Activated naive CD8-positive, alpha-beta T cell treated with anti-CD3 and anti-CD28 coated beads for 36 hours (primary cell): ENCODE results near the gene SLX4IP. TPM values are rescaled to one million over a fixed set of nuclear protein-coding genes. Genes with fewer than 3 reads are reported as not detected.
"Not testable (repeated sequence)": the region's sequence is repeated elsewhere in the genome, so short reads cannot be mapped to it uniquely, and the experiment has no call there.

Experiments
- DNase-seq: peaks from one replicate; pipeline ENCODE4 v3.0.0; 2021
- H3K27ac Mint-ChIP-seq: one replicate; pipeline ENCODE4 v1.8.0; 2022; ENCODE audit warnings: mild to moderate bottlenecking, moderate library complexity, mixed read lengths
- H3K27me3 Mint-ChIP-seq: one replicate; pipeline ENCODE4 v1.8.0; 2022; ENCODE audit warnings: mild to moderate bottlenecking, mixed read lengths
- H3K36me3 Mint-ChIP-seq: one replicate; pipeline ENCODE4 v1.8.0; 2021; ENCODE audit warnings: mild to moderate bottlenecking, mixed read lengths
- H3K4me1 Mint-ChIP-seq: one replicate; pipeline ENCODE4 v1.8.0; 2021; ENCODE audit warnings: mixed read lengths
- H3K4me3 Mint-ChIP-seq: one replicate; pipeline ENCODE4 v1.8.0; 2022; ENCODE audit warnings: mild to moderate bottlenecking, moderate library complexity, mixed read lengths
- H3K9me3 Mint-ChIP-seq: one replicate; pipeline ENCODE4 v1.8.0; 2022; ENCODE audit warnings: mixed read lengths
- total RNA-seq, 2 experiments: library from RNA; stranded (reverse); gene quantifications; one replicate each; pipeline ENCODE4 v1.2.3, GENCODE V29; 2021

The SLX4IP gene
- total RNA-seq, 2 experiments from 2014 or later = 7.4 to 7.9 TPM

GRCh38 chr20:10415013-10415650, 20.0 kb upstream of the SLX4IP start:
- DNase-seq = no peak
- peaks cover 15% of the 10 kb centered on the region for H3K4me1 Mint-ChIP-seq
- H3K36me3 Mint-ChIP-seq = peaks cover 9% of the 10 kb centered on the region
- no peaks in the 10 kb centered on the region for H3K27me3 Mint-ChIP-seq
- no peaks in the 10 kb centered on the region for H3K9me3 Mint-ChIP-seq
- H3K27ac Mint-ChIP-seq = no peak overlapping the region
- no peak overlapping the region for H3K4me3 Mint-ChIP-seq

DNA sequence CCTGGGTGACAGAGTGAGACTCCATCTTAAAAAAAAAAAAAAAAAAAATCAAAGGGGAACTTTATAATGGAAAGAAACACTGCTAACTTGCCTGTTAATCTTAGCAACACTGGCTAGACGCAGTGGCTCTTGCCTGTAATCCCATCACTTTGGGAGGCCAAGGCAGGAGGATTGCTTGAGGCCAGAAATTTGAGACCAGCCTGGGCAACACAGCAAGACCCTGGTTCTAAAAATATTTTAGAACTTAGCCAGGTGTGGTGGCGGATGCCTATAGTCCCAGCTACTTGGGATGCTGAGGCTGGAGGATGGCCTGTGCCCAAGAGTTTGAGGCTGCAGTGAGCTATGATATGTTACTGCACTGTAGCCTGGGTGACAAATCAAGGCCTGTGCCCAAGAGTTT, 17.9 kb upstream of the SLX4IP start:
- not testable (repeated sequence) for H3K27ac Mint-ChIP-seq, H3K27me3 Mint-ChIP-seq, H3K36me3 Mint-ChIP-seq, DNase-seq, H3K4me3 Mint-ChIP-seq, H3K9me3 Mint-ChIP-seq
- peaks cover 19% of the 10 kb centered on the region for H3K4me1 Mint-ChIP-seq

DNA sequence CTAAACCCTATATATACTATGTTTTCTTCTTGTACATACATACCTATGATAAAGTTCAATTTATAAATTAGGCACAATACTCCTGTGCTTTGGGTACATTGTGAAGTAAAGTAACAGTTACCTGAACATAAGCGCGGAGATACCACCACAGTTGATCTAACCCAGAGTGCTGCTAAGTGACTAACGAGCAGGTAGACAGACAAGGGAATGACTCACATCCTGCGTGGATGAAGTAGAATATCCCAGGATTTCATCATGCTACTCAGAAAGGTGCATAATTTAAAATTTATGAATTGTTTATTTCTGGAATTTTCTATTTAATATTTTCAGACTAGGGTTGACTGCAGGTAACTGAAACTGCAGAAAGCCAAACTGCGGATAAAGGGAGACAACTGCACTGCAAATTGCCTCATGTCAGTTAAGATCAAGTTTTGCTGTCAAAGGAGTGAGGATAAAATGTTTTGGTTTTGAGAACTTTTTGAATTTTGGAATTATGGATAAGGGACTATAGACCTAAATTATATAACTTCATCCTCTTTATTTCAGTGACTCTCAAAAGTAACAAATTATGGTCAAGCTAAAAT, 15.5 kb upstream of the SLX4IP start:
- H3K27me3 Mint-ChIP-seq = no peaks in the 10 kb centered on the region
- no peaks in the 10 kb centered on the region for H3K9me3 Mint-ChIP-seq
- H3K27ac Mint-ChIP-seq = no peak overlapping the region
- peaks cover 19% of the 10 kb centered on the region for H3K4me1 Mint-ChIP-seq
- DNase-seq = no peak
- H3K4me3 Mint-ChIP-seq = no peak overlapping the region
- H3K36me3 Mint-ChIP-seq = peaks cover 16% of the 10 kb centered on the region

DNA sequence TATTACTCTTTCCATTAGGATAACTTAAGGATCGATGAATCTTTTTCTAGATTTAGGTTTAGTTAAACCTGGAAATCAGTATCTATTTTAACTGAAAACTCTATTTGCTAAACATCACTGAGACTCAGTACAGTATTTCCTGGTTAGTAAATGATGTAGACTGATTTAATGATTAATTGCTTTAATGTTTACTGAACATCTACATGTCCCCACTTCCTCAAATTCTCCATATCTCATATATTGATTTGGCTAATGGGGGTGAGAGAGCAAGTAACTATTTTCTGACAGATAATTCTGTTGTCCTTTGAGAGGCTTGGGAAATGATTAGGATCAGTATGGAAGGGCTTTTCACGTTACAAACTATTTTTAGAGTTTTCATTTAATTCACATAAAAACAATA, 11.4 kb upstream of the SLX4IP start:
- DNase-seq = no peak
- Mint-ChIP-seq H3K27ac (no peak overlapping the region), H3K4me1 (peaks cover 19% of the 10 kb centered on the region), H3K4me3 (no peak overlapping the region), H3K9me3 (no peaks in the 10 kb centered on the region), H3K36me3 (peaks cover 7% of the 10 kb centered on the region), H3K27me3 (no peaks in the 10 kb centered on the region)

DNA sequence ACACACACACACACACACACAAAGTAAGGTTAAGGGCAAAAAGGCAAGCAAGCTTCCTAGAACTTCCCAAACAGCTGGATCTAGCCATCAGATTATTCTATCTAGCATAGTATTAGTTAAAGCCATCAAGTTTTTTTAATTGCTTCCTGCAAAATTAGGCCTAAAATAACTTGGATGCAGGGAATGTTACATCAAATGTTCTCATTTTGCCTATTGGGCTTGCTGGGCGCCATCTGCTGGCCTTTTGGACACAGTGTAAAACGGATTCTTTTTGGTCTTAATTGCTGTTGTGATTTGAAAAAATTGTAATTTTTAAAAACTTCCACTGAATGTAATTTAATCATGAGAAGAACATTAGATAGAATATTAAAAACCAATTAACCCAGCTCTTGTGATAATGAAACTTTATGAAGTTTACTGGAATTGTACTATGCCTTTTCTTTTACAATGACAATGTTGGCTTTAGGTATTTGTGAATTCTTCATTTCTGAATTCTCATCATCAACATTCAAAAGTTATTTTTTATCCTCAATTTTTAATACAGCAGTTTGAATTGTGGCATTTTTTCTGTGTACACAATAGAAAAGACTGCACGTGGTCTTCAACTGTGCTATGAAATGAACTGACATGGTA, 7.9 kb upstream of the SLX4IP start:
- H3K9me3 Mint-ChIP-seq = no peaks in the 10 kb centered on the region
- no peak overlapping the region for H3K27ac Mint-ChIP-seq
- H3K27me3 Mint-ChIP-seq = no peaks in the 10 kb centered on the region
- peaks cover 39% of the 10 kb centered on the region for H3K4me1 Mint-ChIP-seq
- H3K36me3 Mint-ChIP-seq = peaks cover 16% of the 10 kb centered on the region
- peak; percentile 8 for DNase-seq
- H3K4me3 Mint-ChIP-seq = no peak overlapping the region

DNA sequence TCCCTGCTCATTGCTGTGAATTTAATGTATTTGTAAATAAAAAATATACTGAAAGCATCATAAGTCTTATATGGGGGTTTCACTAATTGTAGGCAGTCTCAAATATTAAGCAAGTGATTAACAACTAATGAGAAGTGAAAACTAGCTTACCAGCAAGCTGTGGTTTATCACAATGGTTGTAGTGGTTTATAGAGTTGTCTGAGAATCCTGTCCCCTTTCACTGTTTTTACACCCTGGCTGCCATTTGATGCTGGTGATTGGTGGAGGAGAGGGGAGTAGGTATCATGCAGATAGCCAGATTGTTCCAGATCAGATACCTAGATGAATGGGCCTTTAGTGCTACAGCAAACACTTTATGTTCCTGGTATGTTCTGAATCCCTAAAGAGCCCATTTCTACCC, 7.1 kb upstream of the SLX4IP start:
- no peaks in the 10 kb centered on the region for H3K9me3 Mint-ChIP-seq
- no peaks in the 10 kb centered on the region for H3K27me3 Mint-ChIP-seq
- peaks cover 14% of the 10 kb centered on the region for H3K36me3 Mint-ChIP-seq
- H3K27ac Mint-ChIP-seq = no peak overlapping the region
- no peak for DNase-seq
- H3K4me1 Mint-ChIP-seq = peaks cover 40% of the 10 kb centered on the region
- H3K4me3 Mint-ChIP-seq = no peak overlapping the region

- no peak overlapping the region for H3K4me3 Mint-ChIP-seq
- no peaks in the 10 kb centered on the region for H3K27me3 Mint-ChIP-seq
- H3K36me3 Mint-ChIP-seq = peaks cover 16% of the 10 kb centered on the region
- no peak for DNase-seq
- H3K9me3 Mint-ChIP-seq = no peaks in the 10 kb centered on the region
- no peak overlapping the region for H3K27ac Mint-ChIP-seq
- H3K4me1 Mint-ChIP-seq = peaks cover 44% of the 10 kb centered on the region
Measured at GRCh38 chr20:10429443-10429981, 5.6 kb upstream of the SLX4IP start.

- Mint-ChIP-seq H3K4me1 (peaks cover 44% of the 10 kb centered on the region), H3K4me3 (no peak overlapping the region), H3K27ac (no peak overlapping the region), H3K9me3 (no peaks in the 10 kb centered on the region), H3K36me3 (peaks cover 16% of the 10 kb centered on the region), H3K27me3 (no peaks in the 10 kb centered on the region)
- DNase-seq = no peak
Measured at GRCh38 chr20:10430000-10430466, 5.1 kb upstream of the SLX4IP start.

GRCh38 chr20:10430704-10431103, 4.4 kb upstream of the SLX4IP start:
- Mint-ChIP-seq H3K9me3 (no peaks in the 10 kb centered on the region), H3K36me3 (peaks cover 16% of the 10 kb centered on the region), H3K4me1 (peaks cover 44% of the 10 kb centered on the region), H3K27me3 (no peaks in the 10 kb centered on the region), H3K4me3 (no peak overlapping the region), H3K27ac (no peak overlapping the region)
- no peak for DNase-seq

DNA sequence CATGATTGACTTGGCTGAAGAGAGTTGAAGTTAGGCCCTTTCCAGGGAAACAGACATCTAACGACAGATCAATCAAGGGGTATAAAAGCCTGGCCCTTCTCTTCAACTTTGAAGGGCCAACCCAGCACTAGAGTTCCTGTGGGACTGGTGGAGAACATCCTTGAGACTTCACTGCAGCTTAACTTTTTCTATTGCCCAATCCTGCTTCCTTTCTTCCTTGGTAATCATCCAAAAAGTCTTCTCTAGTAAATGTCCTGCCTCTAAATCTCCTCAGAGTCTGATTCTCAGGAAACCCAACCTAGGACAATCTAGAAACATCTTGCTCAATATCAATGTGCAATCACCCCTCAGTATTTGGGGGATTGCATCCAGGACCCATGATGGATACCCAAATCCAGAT, 3.0 kb upstream of the SLX4IP start:
- DNase-seq = no peak
- H3K4me3 Mint-ChIP-seq = no peak overlapping the region
- H3K36me3 Mint-ChIP-seq = peaks cover 16% of the 10 kb centered on the region
- no peaks in the 10 kb centered on the region for H3K9me3 Mint-ChIP-seq
- H3K27me3 Mint-ChIP-seq = no peaks in the 10 kb centered on the region
- peaks cover 41% of the 10 kb centered on the region for H3K4me1 Mint-ChIP-seq
- H3K27ac Mint-ChIP-seq = no peak overlapping the region

DNA sequence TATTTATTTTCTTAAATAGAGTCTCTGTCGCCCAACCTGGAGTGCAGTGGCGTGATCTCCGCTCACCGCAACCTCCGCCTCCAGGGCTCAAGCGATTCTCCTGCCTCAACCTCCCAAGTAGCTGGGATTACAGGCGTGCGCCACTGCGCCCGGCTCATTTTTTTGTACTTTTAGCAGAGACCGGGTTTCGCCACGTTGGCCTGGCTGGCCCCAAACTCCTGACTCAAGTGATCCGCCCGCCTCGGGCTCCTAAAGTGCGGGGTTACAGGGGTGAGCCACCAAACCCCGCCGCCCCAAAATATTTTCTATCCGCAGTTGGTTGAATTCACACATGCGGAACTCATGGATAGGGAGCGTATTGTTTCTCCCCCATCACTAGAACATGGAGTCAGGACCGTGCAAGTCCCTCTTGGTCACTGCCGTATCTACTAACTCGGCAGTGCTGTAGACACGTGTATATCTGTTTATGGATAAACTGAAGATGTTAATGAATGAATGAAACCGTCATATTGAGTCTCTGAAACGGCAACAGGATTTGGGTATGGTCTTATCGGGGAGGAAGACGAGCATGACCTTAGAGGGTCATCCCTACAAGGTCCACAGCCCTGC, 2.0 kb upstream of the SLX4IP start:
- Mint-ChIP-seq H3K27ac (peak overlapping the region; percentile 97), H3K9me3 (no peaks in the 10 kb centered on the region), H3K27me3 (no peaks in the 10 kb centered on the region), H3K36me3 (peaks cover 16% of the 10 kb centered on the region), H3K4me1 (peaks cover 37% of the 10 kb centered on the region), H3K4me3 (peak overlapping the region; percentile 91)
- no peak for DNase-seq

DNA sequence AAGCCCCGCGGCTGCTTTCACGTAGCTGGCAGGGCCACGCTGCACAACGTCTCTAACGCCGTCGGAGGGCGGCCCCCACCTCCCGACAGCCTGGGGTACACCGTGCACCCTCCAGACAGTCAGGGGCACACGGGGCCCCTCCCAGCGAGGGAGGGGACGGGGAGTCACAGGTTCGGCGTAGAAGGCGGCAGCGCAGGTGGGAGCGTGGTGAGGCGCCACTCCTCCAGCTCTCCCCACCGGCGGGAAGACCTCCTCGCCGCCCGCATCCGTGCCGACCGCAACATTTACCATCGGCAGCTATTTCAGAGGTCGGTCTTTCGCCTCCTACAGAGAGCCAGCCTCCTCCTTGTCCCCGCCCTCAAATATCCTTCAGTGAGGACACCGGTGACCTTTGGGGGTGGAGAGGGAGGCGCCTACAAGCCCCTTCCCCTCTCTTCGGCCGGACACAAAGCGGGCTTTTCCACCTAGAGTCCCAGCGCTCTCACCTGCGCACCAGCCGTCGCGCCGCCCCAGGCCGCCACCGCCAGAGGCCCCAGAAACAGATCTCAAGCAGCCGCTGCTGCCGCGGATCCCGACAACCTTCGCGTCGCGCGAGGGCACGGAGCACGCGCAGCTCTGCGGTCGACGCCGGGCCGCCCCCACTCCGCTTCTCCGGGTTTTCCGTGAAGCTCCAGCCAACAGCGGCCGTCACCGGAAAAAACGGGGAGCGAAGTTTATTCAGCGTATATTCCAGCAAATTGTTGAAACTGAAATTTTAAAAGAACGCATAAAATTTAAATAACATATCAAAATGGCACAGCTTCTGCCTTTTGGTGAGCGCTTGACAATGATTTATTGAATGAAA, 1.3 kb upstream of the SLX4IP start, which contains the start of gene MKKS:
Gene MKKS (minus strand): TSS at position 600 of the 844 bp plus-strand sequence. CDS start 20,708 bp downstream, outside the sequence.
- H3K36me3 Mint-ChIP-seq = peaks cover 16% of the 10 kb centered on the region
- H3K4me3 Mint-ChIP-seq = peak within 1 kb of the TSS; percentile 91
- H3K4me1 Mint-ChIP-seq = peaks cover 36% of the 10 kb centered on the region
- peak; percentile 88 for DNase-seq
- H3K27ac Mint-ChIP-seq = peak within 1 kb of the TSS; percentile 97
- H3K27me3 Mint-ChIP-seq = no peaks in the 10 kb centered on the region
- H3K9me3 Mint-ChIP-seq = no peaks in the 10 kb centered on the region

GRCh38 chr20:10434467-10434831, 656 bp upstream of the SLX4IP start:
- peak overlapping the region; percentile 91 for H3K4me3 Mint-ChIP-seq
- peak overlapping the region; percentile 97 for H3K27ac Mint-ChIP-seq
- H3K27me3 Mint-ChIP-seq = no peaks in the 10 kb centered on the region
- peak; percentile 73 for DNase-seq
- no peaks in the 10 kb centered on the region for H3K9me3 Mint-ChIP-seq
- peaks cover 16% of the 10 kb centered on the region for H3K36me3 Mint-ChIP-seq
- H3K4me1 Mint-ChIP-seq = peaks cover 30% of the 10 kb centered on the region

GRCh38 chr20:10436053-10436699, 1.1 kb downstream of the SLX4IP start:
- peaks cover 21% of the 10 kb centered on the region for H3K4me1 Mint-ChIP-seq
- H3K36me3 Mint-ChIP-seq = peaks cover 12% of the 10 kb centered on the region
- DNase-seq = no peak
- H3K27me3 Mint-ChIP-seq = no peaks in the 10 kb centered on the region
- H3K4me3 Mint-ChIP-seq = peak overlapping the region; percentile 91
- no peaks in the 10 kb centered on the region for H3K9me3 Mint-ChIP-seq
- no peak overlapping the region for H3K27ac Mint-ChIP-seq
